Ishikawa (cell line): ENCODE measurements around the gene CASTOR1.
A peak's percentile ranks its signal among the peaks of the same experiment; 100 is the strongest.

Experiments
- CEBPB ChIP-seq: IDR thresholded peaks from 2 replicates; pipeline ENCODE4 v1.6.1; 2012
- CREB1 ChIP-seq: IDR thresholded peaks from 2 replicates; pipeline ENCODE4 v1.6.1; 2012; ENCODE audit warnings: low read depth
- EGR1 ChIP-seq: IDR thresholded peaks from 2 replicates; pipeline ENCODE4 v1.6.1; 2012
- FOXM1 ChIP-seq: IDR thresholded peaks from 2 replicates; pipeline ENCODE4 v1.6.1; 2012; ENCODE audit warnings: low read depth, borderline replicate concordance
- NFIC ChIP-seq: IDR thresholded peaks from 2 replicates; pipeline ENCODE4 v1.6.1; 2012
- RAD21 ChIP-seq: IDR thresholded peaks from 2 replicates; pipeline ENCODE4 v1.6.1; 2012; ENCODE audit warnings: low read depth
- TAF1 ChIP-seq: IDR thresholded peaks from 2 replicates; pipeline ENCODE4 v1.6.1; 2012; ENCODE audit warnings: low read depth, mild to moderate bottlenecking
- TCF12 ChIP-seq: IDR thresholded peaks from 2 replicates; pipeline ENCODE4 v1.6.1; 2012; ENCODE audit warnings: low read depth
- TEAD4 ChIP-seq: IDR thresholded peaks from 2 replicates; pipeline ENCODE4 v1.6.1; 2012
- YY1 ChIP-seq: IDR thresholded peaks from 2 replicates; pipeline ENCODE4 v1.6.1; 2012; ENCODE audit warnings: low read depth
- TF ChIP-seq, protein P1 (sequence below): IDR thresholded peaks from 2 replicates; pipeline ENCODE4 v1.6.1; 2012; ENCODE audit warnings: low read depth, mild to moderate bottlenecking
- TF ChIP-seq, protein P2 (sequence below): IDR thresholded peaks from 2 replicates; pipeline ENCODE4 v1.6.1; 2012

DNA sequence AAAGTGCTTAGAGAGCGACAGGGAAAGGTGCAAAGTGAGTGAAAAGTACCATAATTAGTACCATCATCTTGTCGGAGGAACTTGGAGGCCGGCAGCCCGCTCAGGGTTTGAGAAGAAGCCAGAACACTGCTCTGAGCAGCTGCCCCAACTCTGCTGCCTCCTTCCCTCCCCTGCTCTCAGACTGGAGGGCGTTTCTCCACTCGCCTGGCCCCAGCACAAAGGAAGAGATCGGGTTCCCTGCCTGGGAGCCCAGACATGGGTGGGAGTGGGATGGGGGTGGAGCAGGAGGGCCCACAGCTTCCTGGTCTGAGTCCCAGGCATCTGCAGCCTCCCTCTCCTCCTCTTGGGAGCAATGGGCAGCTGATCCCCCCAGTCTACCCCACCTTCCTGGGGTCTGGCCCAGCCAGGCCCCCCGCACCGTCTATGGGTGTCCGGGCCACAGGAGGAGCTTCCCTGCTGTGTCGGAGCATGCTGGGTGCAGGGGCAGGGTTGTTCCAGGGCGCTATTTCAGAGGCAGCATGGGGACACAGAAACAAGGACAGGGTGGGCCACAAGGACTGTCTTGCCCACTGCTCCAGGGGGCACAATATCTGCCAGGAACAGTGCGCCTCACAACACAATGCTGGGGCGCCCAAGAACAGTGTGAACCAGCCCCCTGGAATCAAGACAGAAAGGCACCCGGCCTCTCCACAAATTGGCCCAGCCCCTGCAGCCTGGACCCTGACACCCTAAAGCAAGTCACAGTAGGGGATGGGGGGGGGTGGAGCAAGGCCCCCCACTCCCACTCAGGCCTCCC lies 47.5 kb downstream of the CASTOR1 start:
- TF ChIP-seq TCF12 (0 out of 2 replicates have a peak, but pooled peaks have one; percentile 46), RAD21 (no peak), CREB1 (no peak), YY1 (no peak), CEBPB (no peak), EGR1 (no peak), NFIC (no peak), FOXM1 (no peak), TAF1 (no peak), TEAD4 (no peak)
- TF ChIP-seq, protein P1, sequence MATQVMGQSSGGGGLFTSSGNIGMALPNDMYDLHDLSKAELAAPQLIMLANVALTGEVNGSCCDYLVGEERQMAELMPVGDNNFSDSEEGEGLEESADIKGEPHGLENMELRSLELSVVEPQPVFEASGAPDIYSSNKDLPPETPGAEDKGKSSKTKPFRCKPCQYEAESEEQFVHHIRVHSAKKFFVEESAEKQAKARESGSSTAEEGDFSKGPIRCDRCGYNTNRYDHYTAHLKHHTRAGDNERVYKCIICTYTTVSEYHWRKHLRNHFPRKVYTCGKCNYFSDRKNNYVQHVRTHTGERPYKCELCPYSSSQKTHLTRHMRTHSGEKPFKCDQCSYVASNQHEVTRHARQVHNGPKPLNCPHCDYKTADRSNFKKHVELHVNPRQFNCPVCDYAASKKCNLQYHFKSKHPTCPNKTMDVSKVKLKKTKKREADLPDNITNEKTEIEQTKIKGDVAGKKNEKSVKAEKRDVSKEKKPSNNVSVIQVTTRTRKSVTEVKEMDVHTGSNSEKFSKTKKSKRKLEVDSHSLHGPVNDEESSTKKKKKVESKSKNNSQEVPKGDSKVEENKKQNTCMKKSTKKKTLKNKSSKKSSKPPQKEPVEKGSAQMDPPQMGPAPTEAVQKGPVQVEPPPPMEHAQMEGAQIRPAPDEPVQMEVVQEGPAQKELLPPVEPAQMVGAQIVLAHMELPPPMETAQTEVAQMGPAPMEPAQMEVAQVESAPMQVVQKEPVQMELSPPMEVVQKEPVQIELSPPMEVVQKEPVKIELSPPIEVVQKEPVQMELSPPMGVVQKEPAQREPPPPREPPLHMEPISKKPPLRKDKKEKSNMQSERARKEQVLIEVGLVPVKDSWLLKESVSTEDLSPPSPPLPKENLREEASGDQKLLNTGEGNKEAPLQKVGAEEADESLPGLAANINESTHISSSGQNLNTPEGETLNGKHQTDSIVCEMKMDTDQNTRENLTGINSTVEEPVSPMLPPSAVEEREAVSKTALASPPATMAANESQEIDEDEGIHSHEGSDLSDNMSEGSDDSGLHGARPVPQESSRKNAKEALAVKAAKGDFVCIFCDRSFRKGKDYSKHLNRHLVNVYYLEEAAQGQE, result no peak
- TF ChIP-seq, protein P2, sequence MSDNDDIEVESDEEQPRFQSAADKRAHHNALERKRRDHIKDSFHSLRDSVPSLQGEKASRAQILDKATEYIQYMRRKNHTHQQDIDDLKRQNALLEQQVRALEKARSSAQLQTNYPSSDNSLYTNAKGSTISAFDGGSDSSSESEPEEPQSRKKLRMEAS, result no peak
